ENCODE data around the gene KMT2C. TPM values are rescaled to one million over a fixed set of nuclear protein-coding genes. Genes with fewer than 3 reads are reported as not detected.

Gene KMT2C
- total and polyA plus RNA-seq, 2 experiments from 2014 or later, result 21.9 to 47.7 TPM

DNA sequence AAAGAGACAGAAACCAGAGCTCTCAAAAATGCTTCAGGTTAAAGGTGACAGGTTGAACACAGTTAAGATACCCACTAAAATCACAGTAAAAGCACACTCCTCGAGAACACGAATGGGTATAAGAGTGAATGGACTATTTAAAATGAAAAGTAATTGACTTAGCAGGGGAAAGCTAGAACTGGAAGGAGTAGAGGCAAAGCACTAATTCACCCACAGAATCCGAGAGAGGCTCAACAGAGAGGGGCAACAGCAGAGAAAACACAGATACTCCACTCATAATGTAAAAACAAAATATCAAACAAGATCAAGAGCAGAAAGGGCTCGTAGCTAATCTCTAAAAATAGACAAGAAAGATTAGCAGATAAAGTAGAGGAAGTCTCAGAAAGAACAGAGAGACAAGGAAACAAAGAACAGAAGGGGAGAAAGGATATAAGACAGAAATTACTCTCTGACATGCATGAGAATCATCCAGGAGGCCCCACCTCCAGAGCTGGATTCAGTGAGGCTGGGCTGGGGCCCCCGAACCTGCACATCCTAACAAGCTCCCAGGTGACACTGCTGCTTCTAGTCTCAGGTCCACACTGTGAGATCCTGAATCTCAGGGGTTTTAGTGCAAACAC, 292.7 kb downstream of the KMT2C start:
- no peaks in the 10 kb centered on the region for H3K79me2 ChIP-seq
- no peak overlapping the region for H3K27ac ChIP-seq
- no peaks in the 10 kb centered on the region for H3K36me3 ChIP-seq (replicated peaks; ENCODE audit: insufficient read depth, low read depth)
- TF ChIP-seq EZH2phosphoT487 (IDR thresholded peaks at IDR 0.05; ENCODE audit: low read depth, severe bottlenecking, unreplicated experiment) (no peak), EZH2 (IDR thresholded peaks at IDR 0.05; ENCODE audit: borderline replicate concordance) (no peak)
- TF ChIP-seq, protein P1, sequence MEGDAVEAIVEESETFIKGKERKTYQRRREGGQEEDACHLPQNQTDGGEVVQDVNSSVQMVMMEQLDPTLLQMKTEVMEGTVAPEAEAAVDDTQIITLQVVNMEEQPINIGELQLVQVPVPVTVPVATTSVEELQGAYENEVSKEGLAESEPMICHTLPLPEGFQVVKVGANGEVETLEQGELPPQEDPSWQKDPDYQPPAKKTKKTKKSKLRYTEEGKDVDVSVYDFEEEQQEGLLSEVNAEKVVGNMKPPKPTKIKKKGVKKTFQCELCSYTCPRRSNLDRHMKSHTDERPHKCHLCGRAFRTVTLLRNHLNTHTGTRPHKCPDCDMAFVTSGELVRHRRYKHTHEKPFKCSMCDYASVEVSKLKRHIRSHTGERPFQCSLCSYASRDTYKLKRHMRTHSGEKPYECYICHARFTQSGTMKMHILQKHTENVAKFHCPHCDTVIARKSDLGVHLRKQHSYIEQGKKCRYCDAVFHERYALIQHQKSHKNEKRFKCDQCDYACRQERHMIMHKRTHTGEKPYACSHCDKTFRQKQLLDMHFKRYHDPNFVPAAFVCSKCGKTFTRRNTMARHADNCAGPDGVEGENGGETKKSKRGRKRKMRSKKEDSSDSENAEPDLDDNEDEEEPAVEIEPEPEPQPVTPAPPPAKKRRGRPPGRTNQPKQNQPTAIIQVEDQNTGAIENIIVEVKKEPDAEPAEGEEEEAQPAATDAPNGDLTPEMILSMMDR (IDR thresholded peaks at IDR 0.05; ENCODE audit: poor library complexity), result no peak
- no peaks in the 10 kb centered on the region for H3K9me2 ChIP-seq (replicated peaks; ENCODE audit: insufficient read depth)
- no peak overlapping the region for H3K4me2 ChIP-seq
- no peak overlapping the region for H3K4me3 ChIP-seq
- no peak overlapping the region for H2AFZ ChIP-seq
- H3K4me1 ChIP-seq (ENCODE audit: insufficient read depth), result no peaks in the 10 kb centered on the region
- no peaks in the 10 kb centered on the region for H3K9me3 ChIP-seq (ENCODE audit: low read depth)
- WGBS (ENCODE audit: low lambda C conversion rate, missing lambda C conversion rate), result 52% methylated on average over 5 of the region's 5 CpGs
- H3K27me3 ChIP-seq, result no peaks in the 10 kb centered on the region
- DNase-seq (ENCODE audit: low spot score), result no peak
- H4K20me1 ChIP-seq (ENCODE audit: insufficient read depth, poor library complexity, severe bottlenecking), result peaks cover 5% of the 10 kb centered on the region

DNA sequence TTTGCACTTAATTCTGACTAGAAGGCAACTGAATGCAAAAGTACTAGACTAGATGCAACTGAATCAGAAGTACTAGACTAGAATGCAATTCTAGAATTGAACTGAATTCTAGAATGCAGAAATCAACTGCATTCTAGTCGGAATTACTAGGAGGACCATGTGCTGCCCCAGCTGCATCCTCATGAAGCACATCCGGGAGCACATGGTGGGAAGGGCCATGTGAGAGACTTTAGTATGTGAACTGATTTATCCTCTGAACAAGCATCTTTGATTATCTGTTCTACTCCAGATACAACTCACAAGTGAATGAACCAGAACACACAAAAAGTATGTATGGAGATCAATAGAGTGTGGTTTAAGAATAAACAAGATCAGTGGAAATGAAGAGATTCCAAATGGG, 295.2 kb downstream of the KMT2C start:
- no peak overlapping the region for H3K27ac ChIP-seq
- H3K36me3 ChIP-seq (replicated peaks; ENCODE audit: insufficient read depth, low read depth), result no peaks in the 10 kb centered on the region
- H3K9me3 ChIP-seq (ENCODE audit: low read depth), result no peaks in the 10 kb centered on the region
- no peak overlapping the region for H3K4me3 ChIP-seq
- no peak for DNase-seq (ENCODE audit: low spot score)
- no peaks in the 10 kb centered on the region for H3K27me3 ChIP-seq
- no peaks in the 10 kb centered on the region for H3K9me2 ChIP-seq (replicated peaks; ENCODE audit: insufficient read depth)
- no peaks in the 10 kb centered on the region for H4K20me1 ChIP-seq (ENCODE audit: insufficient read depth, poor library complexity, severe bottlenecking)
- TF ChIP-seq, protein P1 (IDR thresholded peaks at IDR 0.05; ENCODE audit: poor library complexity), result no peak
- TF ChIP-seq EZH2phosphoT487 (IDR thresholded peaks at IDR 0.05; ENCODE audit: low read depth, severe bottlenecking, unreplicated experiment) (no peak), EZH2 (IDR thresholded peaks at IDR 0.05; ENCODE audit: borderline replicate concordance) (no peak)
- no peaks in the 10 kb centered on the region for H3K79me2 ChIP-seq
- H3K4me2 ChIP-seq, result no peak overlapping the region
- no peak overlapping the region for H2AFZ ChIP-seq
- WGBS (ENCODE audit: low lambda C conversion rate, missing lambda C conversion rate), result 98% methylated on average over 2 of the region's 2 CpGs
- no peaks in the 10 kb centered on the region for H3K4me1 ChIP-seq (ENCODE audit: insufficient read depth)

DNA sequence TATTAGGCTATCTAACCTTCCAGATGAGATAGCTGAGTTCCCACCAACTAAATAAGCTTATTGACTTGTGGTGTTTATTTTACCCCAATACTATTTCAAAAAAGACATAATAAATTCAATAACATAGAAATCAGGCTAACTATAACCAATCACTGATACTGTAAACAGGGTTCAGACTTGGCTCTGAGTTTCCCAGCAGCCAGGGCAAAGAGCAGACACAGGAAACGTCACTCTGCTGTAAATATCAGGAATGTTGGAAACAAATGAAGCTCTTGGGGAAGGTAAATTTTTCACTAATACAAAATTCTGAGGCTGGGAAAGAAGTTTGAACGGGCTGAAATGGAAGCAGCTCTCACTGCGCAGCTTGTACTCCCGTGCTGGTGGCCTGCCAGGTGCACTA, 295.7 kb downstream of the KMT2C start:
- Histone ChIP-seq H3K79me2 (no peaks in the 10 kb centered on the region), H3K27me3 (no peaks in the 10 kb centered on the region), H3K4me2 (no peak overlapping the region), H3K9me3 (ENCODE audit: low read depth) (no peaks in the 10 kb centered on the region), H3K9me2 (replicated peaks; ENCODE audit: insufficient read depth) (no peaks in the 10 kb centered on the region), H3K4me3 (no peak overlapping the region), H3K4me1 (ENCODE audit: insufficient read depth) (no peaks in the 10 kb centered on the region), H4K20me1 (ENCODE audit: insufficient read depth, poor library complexity, severe bottlenecking) (no peaks in the 10 kb centered on the region), H2AFZ (no peak overlapping the region), H3K27ac (no peak overlapping the region), H3K36me3 (replicated peaks; ENCODE audit: insufficient read depth, low read depth) (no peaks in the 10 kb centered on the region)
- no peak for DNase-seq (ENCODE audit: low spot score)
- WGBS (ENCODE audit: low lambda C conversion rate, missing lambda C conversion rate), result 94% methylated on average over 4 of the region's 4 CpGs
- TF ChIP-seq EZH2 (IDR thresholded peaks at IDR 0.05; ENCODE audit: borderline replicate concordance) (no peak), EZH2phosphoT487 (IDR thresholded peaks at IDR 0.05; ENCODE audit: low read depth, severe bottlenecking, unreplicated experiment) (no peak)
- TF ChIP-seq, protein P1 (IDR thresholded peaks at IDR 0.05; ENCODE audit: poor library complexity), result no peak
